Measurements from ENCODE around the gene DGKI.

GRCh38 chr7:137635132-137635531, 211.6 kb downstream of the DGKI start:
- TF ChIP-seq CTCF (IDR thresholded peaks at IDR 0.05) (no peak), POLR2AphosphoS5 (IDR thresholded peaks at IDR 0.05) (no peak)
